IMR-90 (cell line): Measurements from ENCODE around the gene PCBP4. TPM values are rescaled to one million over a fixed set of nuclear protein-coding genes. Genes with fewer than 3 reads are reported as not detected.

Experiments
- ATAC-seq: fragments of 200-7000 bp; cut with Tn5 transposase; 2 replicates; pipeline ENCODE4 v1.9.1; 2020; ENCODE audit warnings: low read depth, mild to moderate bottlenecking, moderate library complexity
- BruUV-seq: library from RNA; stranded (reverse); fragments of 400-500 nt; replicated peaks from 2 replicates; lab custom pipeline; 2021; lab: Mats Ljungman, UMichigan
- CTCF ChIA-PET: fragments of 300-600 bp; formaldehyde crosslinking; extraction: SDS; loops from one replicate; lab custom pipeline; 2021; ENCODE audit warnings: antibody characterized with exemption; lab: Yijun Ruan, JAX
- POLR2A ChIA-PET: fragments of 300-600 bp; sonication (Branson Sonifier 250); formaldehyde crosslinking; loops from one replicate; lab custom pipeline; 2022; ENCODE audit warnings: antibody characterized with exemption; ENCODE audit not compliant: unreplicated experiment; lab: Charles Lee
- DNase-seq: peaks from one replicate; pipeline ENCODE4 v3.0.0; 2013
- H2AFZ ChIP-seq: replicated peaks from 2 replicates; pipeline ENCODE3; 2013; ENCODE audit warnings: low read length, mild to moderate bottlenecking; ENCODE audit not compliant: poor library complexity
- H2AK5ac ChIP-seq: 2 replicates; pipeline ENCODE4 v1.6.1; 2013; ENCODE audit warnings: low read depth, low read length, inconsistent platforms
- H2AK9ac ChIP-seq: replicated peaks from 2 replicates; pipeline ENCODE3; 2013; ENCODE audit warnings: mild to moderate bottlenecking, low read depth, low read length, moderate library complexity; ENCODE audit not compliant: poor library complexity
- H2BK120ac ChIP-seq: 2 replicates; pipeline ENCODE4 v1.6.1; 2013; ENCODE audit warnings: low read depth, low read length, inconsistent platforms
- H2BK15ac ChIP-seq: 3 replicates; pipeline ENCODE4 v1.6.1; 2013; ENCODE audit warnings: low read depth, low read length, inconsistent platforms
- H2BK20ac ChIP-seq: 2 replicates; pipeline ENCODE4 v1.6.1; 2013; ENCODE audit warnings: low read depth, mild to moderate bottlenecking, inconsistent platforms, low read length, moderate library complexity
- H2BK5ac ChIP-seq: 2 replicates; pipeline ENCODE4 v1.6.1; 2013; ENCODE audit warnings: mild to moderate bottlenecking, low read depth, low read length, inconsistent platforms; ENCODE audit not compliant: poor library complexity, severe bottlenecking
- H3K14ac ChIP-seq: replicated peaks from 2 replicates; pipeline ENCODE4 v1.6.1; 2013; ENCODE audit warnings: low read depth, low read length, inconsistent platforms
- H3K18ac ChIP-seq: 2 replicates; pipeline ENCODE4 v1.6.1; 2013; ENCODE audit warnings: low read depth, low read length, control low read depth
- H3K23ac ChIP-seq: 2 replicates; pipeline ENCODE4 v1.6.1; 2013; ENCODE audit warnings: low read depth, low read length, inconsistent platforms
- H3K27ac ChIP-seq: 2 replicates; pipeline ENCODE4 v1.5.1; 2013; ENCODE audit warnings: mild to moderate bottlenecking, control low read depth, low read length; ENCODE audit not compliant: insufficient read depth
- H3K27me3 ChIP-seq: 2 replicates; pipeline ENCODE4 v1.6.1; 2013; ENCODE audit warnings: low read length; ENCODE audit not compliant: control insufficient read depth, insufficient read depth
- H3K36me3 ChIP-seq: 2 replicates; pipeline ENCODE4 v1.6.1; 2013; ENCODE audit warnings: low read length, mixed read lengths; ENCODE audit not compliant: control insufficient read depth, insufficient read depth
- H3K4ac ChIP-seq: 2 replicates; pipeline ENCODE4 v1.6.1; 2013; ENCODE audit warnings: low read depth, low read length, inconsistent platforms
- H3K4me1 ChIP-seq: 2 replicates; pipeline ENCODE4 v1.6.1; 2013; ENCODE audit warnings: low read length, mixed read lengths; ENCODE audit not compliant: control insufficient read depth, insufficient read depth
- H3K4me2 ChIP-seq: 2 replicates; pipeline ENCODE4 v1.6.1; 2013; ENCODE audit warnings: low read depth, mild to moderate bottlenecking, control low read depth, low read length, moderate library complexity
- H3K4me3 ChIP-seq: 2 replicates; pipeline ENCODE4 v1.5.1; 2013; ENCODE audit warnings: low read depth, mild to moderate bottlenecking, control low read depth, low read length, moderate library complexity; ENCODE audit not compliant: insufficient read depth
- H3K56ac ChIP-seq: 2 replicates; pipeline ENCODE4 v1.6.1; 2013; ENCODE audit warnings: low read length, inconsistent platforms; ENCODE audit not compliant: insufficient read depth; ENCODE audit errors: extremely low read depth
- H3K79me1 ChIP-seq, 2 experiments: 2 replicates each; pipeline ENCODE4 v1.6.1; 2013; ENCODE audit warnings: low read length in 2 of 2, inconsistent platforms in 1 of 2, low read depth in 1 of 2
- H3K9ac ChIP-seq: 2 replicates; pipeline ENCODE4 v1.6.1; 2013; ENCODE audit warnings: low read depth, low read length, control low read depth
- H3K9me1 ChIP-seq: 2 replicates; pipeline ENCODE4 v1.6.1; 2013; ENCODE audit warnings: low read length, inconsistent platforms; ENCODE audit not compliant: insufficient read depth
- H3K9me3 ChIP-seq: 2 replicates; pipeline ENCODE4 v1.6.1; 2013; ENCODE audit warnings: low read length; ENCODE audit not compliant: control insufficient read depth, insufficient read depth
- H4K20me1 ChIP-seq: 2 replicates; pipeline ENCODE4 v1.6.1; 2013; ENCODE audit warnings: low read length, inconsistent platforms; ENCODE audit not compliant: insufficient read depth
- H4K5ac ChIP-seq: 2 replicates; pipeline ENCODE4 v1.6.1; 2013; ENCODE audit warnings: mild to moderate bottlenecking, low read depth, low read length, control low read depth
- H4K8ac ChIP-seq, 2 experiments: 2 replicates each; pipeline ENCODE4 v1.6.1; 2013; ENCODE audit warnings: low read depth in 2 of 2, low read length in 2 of 2, control low read depth in 1 of 2, inconsistent platforms in 1 of 2
- H4K91ac ChIP-seq: 2 replicates; pipeline ENCODE4 v1.6.1; 2013; ENCODE audit warnings: low read depth, low read length, inconsistent platforms; ENCODE audit not compliant: insufficient read depth
- BHLHE40 ChIP-seq: fragments of 150-350 bp; IDR thresholded peaks from 2 replicates; pipeline ENCODE4 v1.6.1; 2016; ENCODE audit warnings: mild to moderate bottlenecking, low read depth, low read length
- CEBPB ChIP-seq: IDR thresholded peaks from 2 replicates; pipeline ENCODE4 v1.6.1; 2012; ENCODE audit warnings: low read depth, low read length, improper control_type of control experiment
- CHD1 ChIP-seq: IDR thresholded peaks from 2 replicates; pipeline ENCODE4 v1.6.1; 2012; ENCODE audit warnings: low read depth, low read length, improper control_type of control experiment
- FOS ChIP-seq: fragments of 150-350 bp; IDR thresholded peaks from 2 replicates; pipeline ENCODE4 v1.6.1; 2016; ENCODE audit warnings: low read depth, low read length
- MAFK ChIP-seq: IDR thresholded peaks from 2 replicates; pipeline ENCODE4 v1.6.1; 2012; ENCODE audit warnings: low read depth, low read length, improper control_type of control experiment
- MAZ ChIP-seq: IDR thresholded peaks from 2 replicates; pipeline ENCODE4 v1.6.1; 2012; ENCODE audit warnings: low read depth, mild to moderate bottlenecking, low read length, improper control_type of control experiment, moderate library complexity, borderline replicate concordance
- NFE2L2 ChIP-seq: fragments of 150-350 bp; IDR thresholded peaks from 2 replicates; pipeline ENCODE4 v1.6.1; 2016; ENCODE audit warnings: low read depth, mild to moderate bottlenecking, low read length
- POLR2A ChIP-seq: IDR thresholded peaks from 2 replicates; pipeline ENCODE4 v1.6.1; 2012; ENCODE audit warnings: mild to moderate bottlenecking, low read depth, low read length
- RAD21 ChIP-seq: IDR thresholded peaks from 2 replicates; pipeline ENCODE4 v1.6.1; 2012; ENCODE audit warnings: low read length, improper control_type of control experiment
- RFX5 ChIP-seq: IDR thresholded peaks from 2 replicates; pipeline ENCODE4 v1.8.0; 2012; ENCODE audit warnings: low read depth, mild to moderate bottlenecking, low read length, moderate library complexity
- SMC3 ChIP-seq: fragments of 150-350 bp; IDR thresholded peaks from 2 replicates; pipeline ENCODE4 v1.6.1; 2016; ENCODE audit warnings: low read depth, mild to moderate bottlenecking, antibody characterized with exemption, low read length, moderate library complexity
- WGBS, 2 experiments: methylation state at CpG; one replicate each; pipeline versions ENCODE4 v1.1.5 to v1.1.7; 2013; ENCODE audit warnings: missing lambda C conversion rate in 2 of 2; ENCODE audit not compliant: insufficient read length in 1 of 2; ENCODE audit errors: extremely low coverage in 2 of 2; 5-methylcytosine and 5-hydroxymethylcytosine counted together
- dilution Hi-C: fragments of 300-500 bp; cut with HindIII; formaldehyde crosslinking; loops from one replicate; pipeline ENCODE4 v1.14.3; 2018; ENCODE audit warnings: low sequenced_read_pairs; ENCODE audit not compliant: unreplicated experiment
- in situ Hi-C: fragments of 300-500 bp; cut with MboI; formaldehyde crosslinking; loops from 3 replicates; pipeline ENCODE4 v1.14.3; 2019; ENCODE audit warnings: low sequenced_read_pairs, inconsistent platforms, mixed read lengths
- intact Hi-C: fragments of 100-400 bp; cut with micrococcal nuclease; formaldehyde crosslinking; loops from 2 replicates; pipeline ENCODE4 v1.10.0; 2022
- polyA plus RNA-seq, 3 experiments: library from polyadenylated mRNA; depleted of rRNA; stranded (reverse); fragments of >200 nt; gene quantifications; 2 replicates each; pipeline ENCODE4 v1.2.3, GENCODE V29; 2012; ENCODE audit warnings: low replicate concordance in 1 of 3
- total RNA-seq: library from RNA; depleted of rRNA; stranded (reverse); fragments of >200 nt; gene quantifications from 2 replicates; pipeline ENCODE4 v1.2.3, GENCODE V29; 2012
- TF ChIP-seq, protein P1 (sequence below): fragments of 150-350 bp; IDR thresholded peaks from 2 replicates; pipeline ENCODE4 v1.6.1; 2017; ENCODE audit warnings: mild to moderate bottlenecking, antibody characterized with exemption, low read length, low read depth
- TF ChIP-seq, protein P2 (sequence below): fragments of 150-350 bp; IDR thresholded peaks from 2 replicates; pipeline ENCODE4 v1.6.1; 2016; ENCODE audit warnings: low read depth, mild to moderate bottlenecking, low read length, moderate library complexity, borderline replicate concordance
- TF ChIP-seq, protein P3 (sequence below): conservative IDR thresholded peaks from 2 replicates; pipeline ENCODE4 v1.5.1; 2012; ENCODE audit warnings: mild to moderate bottlenecking, low read depth, low read length, improper control_type of control experiment

PCBP4 gene
- total and polyA plus RNA-seq, 2 of the 4 experiments (the other 2 are of a cell fraction): 70.8 to 110 TPM

DNA sequence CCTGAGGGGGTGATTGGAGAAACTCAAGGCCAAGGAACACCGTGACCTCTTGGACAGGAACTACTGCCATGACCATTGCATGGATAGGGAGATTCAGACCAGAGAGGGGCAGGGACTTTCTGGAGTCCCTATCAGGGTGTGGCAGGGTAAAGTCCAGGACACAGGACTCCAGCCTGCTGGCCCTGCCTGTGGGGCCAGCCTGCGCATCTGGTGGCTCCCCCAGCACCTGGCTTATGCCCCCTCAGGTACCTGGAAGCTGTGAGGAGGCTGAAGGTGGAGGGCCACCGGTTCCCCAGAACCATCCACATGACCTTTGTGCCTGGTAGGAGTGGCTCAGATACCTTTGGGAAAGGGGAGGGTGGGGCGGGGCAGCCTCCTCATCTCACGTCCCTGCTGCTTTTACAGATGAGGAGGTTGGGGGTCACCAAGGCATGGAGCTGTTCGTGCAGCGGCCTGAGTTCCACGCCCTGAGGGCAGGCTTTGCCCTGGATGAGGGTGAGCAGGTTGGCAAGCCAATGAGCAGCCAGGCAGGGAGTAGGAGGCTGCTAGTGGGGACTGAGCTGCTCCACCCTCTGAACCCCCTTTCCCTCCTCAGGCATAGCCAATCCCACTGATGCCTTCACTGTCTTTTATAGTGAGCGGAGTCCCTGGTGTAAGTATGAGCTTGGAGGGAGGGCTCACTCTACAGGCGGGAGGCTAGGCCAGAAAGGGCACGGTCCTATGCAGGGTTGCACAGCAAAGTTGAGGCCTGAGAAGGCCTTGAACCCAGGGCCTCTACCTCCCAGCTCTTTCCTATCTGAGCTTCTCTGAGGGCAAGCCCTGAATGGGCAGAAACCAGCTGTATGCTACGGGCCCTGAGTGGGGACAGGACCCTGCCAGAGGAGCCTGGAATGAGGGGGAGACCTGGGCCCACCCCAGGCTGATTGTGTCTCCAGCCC, 19.0 kb upstream of the PCBP4 start:
- Histone ChIP-seq H4K5ac (no peak overlapping the region), H2BK120ac (no peak overlapping the region), H2AK9ac (no peak overlapping the region), H3K27me3 (no peaks in the 10 kb centered on the region), H4K8ac (no peak overlapping the region), H2AK5ac (no peak overlapping the region), H3K9me3 (no peaks in the 10 kb centered on the region), H2AFZ (no peak overlapping the region), H3K23ac (no peak overlapping the region), H3K4me1 (peaks cover 17% of the 10 kb centered on the region), H4K20me1 (peaks cover 4% of the 10 kb centered on the region), H3K27ac (no peak overlapping the region), H3K4ac (no peak overlapping the region), H3K36me3 (peaks cover 3% of the 10 kb centered on the region; the same call in 1 of the 2 replicates), H2BK5ac (no peak overlapping the region), H4K91ac (no peak overlapping the region), H3K18ac (no peak overlapping the region), H3K9ac (no peak overlapping the region), H2BK15ac (no peak overlapping the region), H2BK20ac (no peak overlapping the region), H3K4me2 (no peak overlapping the region), H3K14ac (no peak overlapping the region), H3K9me1 (peaks cover 10% of the 10 kb centered on the region), H3K56ac (no peak overlapping the region), H3K4me3 (no peak overlapping the region), H3K79me1 (peaks cover 5 to 46% of the 10 kb centered on the region in 2 experiments; a peak in 3 of 4 replicates)
- ATAC-seq (no peak), DNase-seq (no peak)
- in situ Hi-C loops: no loop called here
- POLR2A ChIA-PET: interaction anchor here (1.0 kb wide), 1 partner anchor 10 kb away, joined by 6 read pairs; the partner anchor contains the start of gene RPL29
- CTCF ChIA-PET: no interaction called here
- WGBS, 2 experiments: 100% methylated on average over 2 of the region's 12 CpGs; no CpG with 5 or more reads in 1 of the 2 experiments
- no TSS peak for BruUV-seq
- intact Hi-C loops: no loop called here
- dilution Hi-C loops: no loop called here
- TF ChIP-seq RAD21 (no peak), POLR2A (no peak), CHD1 (no peak), NFE2L2 (no peak), MAFK (no peak), BHLHE40 (no peak), CEBPB (no peak), RFX5 (no peak), MAZ (no peak), SMC3 (no peak), FOS (no peak)
- TF ChIP-seq, protein P1, sequence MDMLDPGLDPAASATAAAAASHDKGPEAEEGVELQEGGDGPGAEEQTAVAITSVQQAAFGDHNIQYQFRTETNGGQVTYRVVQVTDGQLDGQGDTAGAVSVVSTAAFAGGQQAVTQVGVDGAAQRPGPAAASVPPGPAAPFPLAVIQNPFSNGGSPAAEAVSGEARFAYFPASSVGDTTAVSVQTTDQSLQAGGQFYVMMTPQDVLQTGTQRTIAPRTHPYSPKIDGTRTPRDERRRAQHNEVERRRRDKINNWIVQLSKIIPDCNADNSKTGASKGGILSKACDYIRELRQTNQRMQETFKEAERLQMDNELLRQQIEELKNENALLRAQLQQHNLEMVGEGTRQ: no peak
- TF ChIP-seq, protein P2, sequence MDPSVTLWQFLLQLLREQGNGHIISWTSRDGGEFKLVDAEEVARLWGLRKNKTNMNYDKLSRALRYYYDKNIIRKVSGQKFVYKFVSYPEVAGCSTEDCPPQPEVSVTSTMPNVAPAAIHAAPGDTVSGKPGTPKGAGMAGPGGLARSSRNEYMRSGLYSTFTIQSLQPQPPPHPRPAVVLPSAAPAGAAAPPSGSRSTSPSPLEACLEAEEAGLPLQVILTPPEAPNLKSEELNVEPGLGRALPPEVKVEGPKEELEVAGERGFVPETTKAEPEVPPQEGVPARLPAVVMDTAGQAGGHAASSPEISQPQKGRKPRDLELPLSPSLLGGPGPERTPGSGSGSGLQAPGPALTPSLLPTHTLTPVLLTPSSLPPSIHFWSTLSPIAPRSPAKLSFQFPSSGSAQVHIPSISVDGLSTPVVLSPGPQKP: no peak
- TF ChIP-seq, protein P3, sequence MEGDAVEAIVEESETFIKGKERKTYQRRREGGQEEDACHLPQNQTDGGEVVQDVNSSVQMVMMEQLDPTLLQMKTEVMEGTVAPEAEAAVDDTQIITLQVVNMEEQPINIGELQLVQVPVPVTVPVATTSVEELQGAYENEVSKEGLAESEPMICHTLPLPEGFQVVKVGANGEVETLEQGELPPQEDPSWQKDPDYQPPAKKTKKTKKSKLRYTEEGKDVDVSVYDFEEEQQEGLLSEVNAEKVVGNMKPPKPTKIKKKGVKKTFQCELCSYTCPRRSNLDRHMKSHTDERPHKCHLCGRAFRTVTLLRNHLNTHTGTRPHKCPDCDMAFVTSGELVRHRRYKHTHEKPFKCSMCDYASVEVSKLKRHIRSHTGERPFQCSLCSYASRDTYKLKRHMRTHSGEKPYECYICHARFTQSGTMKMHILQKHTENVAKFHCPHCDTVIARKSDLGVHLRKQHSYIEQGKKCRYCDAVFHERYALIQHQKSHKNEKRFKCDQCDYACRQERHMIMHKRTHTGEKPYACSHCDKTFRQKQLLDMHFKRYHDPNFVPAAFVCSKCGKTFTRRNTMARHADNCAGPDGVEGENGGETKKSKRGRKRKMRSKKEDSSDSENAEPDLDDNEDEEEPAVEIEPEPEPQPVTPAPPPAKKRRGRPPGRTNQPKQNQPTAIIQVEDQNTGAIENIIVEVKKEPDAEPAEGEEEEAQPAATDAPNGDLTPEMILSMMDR: no peak
